Measurements from ENCODE around the gene STK25. TPM values are rescaled to one million over a fixed set of nuclear protein-coding genes. Genes with fewer than 3 reads are reported as not detected.

The STK25 gene
- total and polyA plus RNA-seq, 2 of the 8 experiments (the other 6 are each of a cell fraction or from before 2014, with no cell fraction given) = 159 to 546 TPM

DNA sequence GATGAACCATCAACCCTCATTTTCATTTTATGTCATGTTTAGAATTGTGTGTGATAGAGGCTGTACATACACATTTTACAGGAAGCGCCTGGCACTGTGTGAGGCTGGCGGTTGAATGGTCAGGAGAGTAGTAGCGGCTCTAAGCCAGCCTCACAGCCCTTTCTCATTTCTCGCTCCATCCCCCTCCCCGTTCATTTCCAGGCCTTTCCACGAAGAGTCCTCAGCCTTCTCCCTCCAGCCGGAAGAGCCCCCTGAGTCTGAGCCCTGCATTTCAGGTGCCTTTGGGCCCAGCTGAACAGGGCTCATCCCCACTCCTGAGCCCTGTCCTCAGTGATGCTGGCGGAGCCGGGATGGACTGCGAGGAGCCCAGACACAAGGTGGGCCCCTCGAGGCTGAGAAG lies 51.8 kb downstream of the STK25 start (continued):
- TF ChIP-seq EGR1 (IDR thresholded peaks at IDR 0.05; ENCODE audit: borderline replicate concordance, low read depth, low read length) = no peak
- no peak for TF ChIP-seq JUND (IDR thresholded peaks at IDR 0.05; ENCODE audit: low read length)
- no peak for TF ChIP-seq TCF12 (IDR thresholded peaks at IDR 0.05; ENCODE audit: low read depth, low read length)
